HG03097 (cell line): ENCODE measurements around the gene FBLN2.

Experiments used
- ATAC-seq: cut with Tn5 transposase; IDR thresholded peaks from one replicate; pipeline ENCODE4 v1.9.1; 2021; ENCODE audit not compliant: unreplicated experiment, low FRiP score

The FBLN2 gene

GRCh38 chr3:13617097-13617738, 68.3 kb downstream of the FBLN2 start:
- ATAC-seq: no peak

- no peak for ATAC-seq
Measured at GRCh38 chr3:13617981-13618380, 69.1 kb downstream of the FBLN2 start.

DNA sequence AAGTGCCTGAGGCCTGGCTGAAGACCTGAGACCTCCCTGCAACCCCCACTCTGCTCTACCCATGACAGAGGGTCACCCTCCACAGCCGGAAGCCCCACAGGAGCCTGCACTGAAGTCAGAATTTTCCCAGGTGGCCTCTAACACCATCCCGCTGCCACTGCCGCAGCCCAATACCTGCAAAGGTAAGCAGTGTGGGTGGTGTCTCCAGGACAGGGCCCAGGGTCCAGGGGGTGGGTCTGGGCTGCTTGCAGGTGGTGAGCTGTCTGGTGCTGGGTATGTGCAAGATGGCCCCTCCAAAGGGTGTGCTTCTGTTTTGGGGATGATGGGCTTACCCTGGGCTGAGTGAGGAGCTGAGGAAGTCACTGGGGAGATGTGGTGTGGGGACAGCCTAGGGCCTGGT, 69.9 kb downstream of the FBLN2 start:
- ATAC-seq: no peak

- ATAC-seq: no peak
Measured at GRCh38 chr3:13619661-13620230, 70.8 kb downstream of the FBLN2 start.

- ATAC-seq: no peak
Measured at GRCh38 chr3:13620281-13620680, 71.4 kb downstream of the FBLN2 start.

GRCh38 chr3:13620776-13621365, 71.9 kb downstream of the FBLN2 start:
- ATAC-seq: no peak

DNA sequence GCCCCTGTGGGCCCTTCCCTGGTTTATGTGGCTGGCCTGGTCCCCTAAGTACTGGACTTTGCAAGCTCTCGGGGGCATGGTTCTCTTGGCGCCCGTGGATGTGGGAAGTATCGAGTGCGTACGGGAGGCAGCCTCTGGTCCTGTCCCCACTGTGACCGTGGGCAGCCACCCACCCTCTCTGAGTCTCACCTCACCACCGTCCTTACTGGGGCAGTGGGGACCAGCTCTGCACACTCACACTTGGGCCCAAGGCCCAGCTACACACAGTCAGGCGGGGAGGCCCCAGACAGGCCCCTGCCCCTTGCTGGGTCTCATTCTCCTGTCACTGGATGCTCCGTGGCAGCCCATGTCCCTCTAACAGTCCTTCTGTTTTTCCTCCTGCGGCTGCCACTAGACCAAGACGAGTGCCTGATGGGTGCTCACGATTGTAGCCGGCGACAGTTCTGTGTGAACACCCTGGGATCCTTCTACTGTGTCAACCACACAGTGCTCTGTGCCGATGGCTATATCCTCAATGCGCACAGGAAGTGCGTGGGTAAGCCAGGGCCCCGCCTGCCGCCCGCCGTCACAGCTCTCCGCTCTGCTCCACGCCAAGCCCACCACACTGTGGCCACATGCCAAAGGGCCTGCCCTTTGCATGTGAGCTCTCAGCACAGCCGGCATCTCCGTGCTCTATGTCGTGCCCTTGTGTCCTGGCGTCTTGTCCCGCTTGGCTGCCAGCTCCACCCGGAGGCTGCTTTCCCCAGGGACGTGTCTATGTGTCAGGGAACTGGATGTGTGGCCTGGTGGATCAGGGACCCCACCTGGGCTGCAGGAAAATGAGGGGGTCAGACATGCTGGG, 72.7 kb downstream of the FBLN2 start:
- no peak for ATAC-seq

DNA sequence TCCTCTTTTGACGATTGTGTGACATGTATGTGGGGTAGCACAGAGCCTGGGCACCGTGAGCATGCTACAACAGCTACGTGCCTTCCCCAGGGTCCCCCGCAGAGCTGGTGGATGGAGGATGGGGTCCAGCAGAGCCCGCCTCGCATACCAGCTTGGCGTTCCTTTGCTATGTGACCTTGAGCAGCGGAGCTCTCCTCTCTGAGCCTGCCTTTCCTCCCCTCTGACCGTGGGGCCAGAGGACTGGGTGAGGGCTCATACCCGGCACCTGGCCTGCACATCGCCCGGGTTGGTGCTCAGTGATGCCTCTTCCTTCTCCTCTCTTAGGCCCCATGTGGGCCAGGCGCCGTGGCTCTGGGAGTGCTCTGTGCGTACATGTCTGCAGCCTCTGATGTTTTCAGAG, 73.4 kb downstream of the FBLN2 start:
- ATAC-seq: no peak

- no peak for ATAC-seq
Measured at GRCh38 chr3:13623101-13623654, 74.3 kb downstream of the FBLN2 start.

DNA sequence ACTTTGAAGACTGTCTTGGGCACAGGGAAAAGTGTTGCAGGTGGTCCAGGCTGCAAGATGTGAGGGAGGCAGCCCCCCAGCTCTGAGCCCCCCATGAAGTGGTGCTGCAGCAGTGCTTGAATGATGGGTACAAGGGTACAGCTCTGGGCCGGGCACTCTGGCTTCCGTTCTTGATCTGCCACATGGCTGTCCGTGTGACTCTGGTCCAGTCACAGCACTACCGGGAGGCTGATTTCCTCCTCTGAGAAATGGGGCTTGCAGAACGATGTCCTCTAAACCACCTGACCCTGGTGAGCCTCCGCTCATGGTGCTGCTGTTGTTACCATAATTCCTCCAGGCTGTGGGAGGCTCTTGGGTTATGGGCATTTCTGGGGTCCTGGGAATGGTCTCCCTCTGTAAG, 75.1 kb downstream of the FBLN2 start:
- no peak for ATAC-seq

GRCh38 chr3:13624671-13625125, 75.8 kb downstream of the FBLN2 start:
- no peak for ATAC-seq

DNA sequence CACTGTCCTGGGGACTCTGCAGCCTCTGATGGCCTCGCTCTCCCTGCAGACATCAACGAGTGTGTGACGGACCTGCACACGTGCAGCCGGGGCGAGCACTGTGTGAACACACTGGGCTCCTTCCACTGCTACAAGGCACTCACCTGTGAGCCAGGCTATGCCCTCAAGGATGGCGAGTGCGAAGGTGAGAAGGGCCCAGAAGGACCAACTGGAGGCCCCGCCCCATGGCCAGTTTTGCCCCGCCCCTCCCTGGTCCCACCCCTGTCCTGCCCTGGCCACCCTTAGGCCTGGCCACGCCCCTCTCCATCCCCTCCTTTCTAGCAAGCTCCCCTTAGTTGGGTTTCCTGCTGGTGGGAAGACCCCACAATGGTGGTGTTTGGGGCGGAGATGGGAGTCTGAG, 77.5 kb downstream of the FBLN2 start:
- ATAC-seq: no peak

DNA sequence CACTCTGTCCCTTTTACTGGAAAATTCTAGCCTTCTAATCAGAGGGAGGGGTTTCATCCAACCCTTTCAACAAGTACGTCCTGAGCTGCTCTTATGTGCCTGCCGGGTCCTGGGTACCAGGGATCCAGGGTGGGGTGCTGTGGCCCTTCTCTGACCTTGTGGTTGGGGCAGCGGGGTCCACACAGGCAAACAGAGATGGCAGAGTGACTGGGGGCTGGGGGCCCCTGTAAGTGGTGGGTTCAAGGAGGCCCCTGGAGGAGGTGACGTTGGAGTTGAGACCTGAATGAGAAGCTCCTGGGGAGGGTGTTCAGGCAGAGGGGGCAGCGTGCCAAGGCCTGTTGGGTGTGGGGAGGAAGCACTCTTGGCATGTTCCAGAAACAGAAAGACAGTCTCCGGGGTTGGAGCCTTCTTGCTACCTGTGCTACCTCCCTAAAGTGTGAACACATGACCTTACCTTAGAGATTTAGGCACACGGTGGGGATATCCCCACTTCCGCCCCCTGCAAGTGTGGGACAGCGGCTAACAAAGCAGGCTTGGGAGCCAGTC, 78.1 kb downstream of the FBLN2 start:
- ATAC-seq: no peak

GRCh38 chr3:13627681-13628080, 78.8 kb downstream of the FBLN2 start:
- no peak for ATAC-seq

- no peak for ATAC-seq
Measured at GRCh38 chr3:13628432-13628831, 79.5 kb downstream of the FBLN2 start.

- ATAC-seq: no peak
Measured at GRCh38 chr3:13628841-13629551, 80.1 kb downstream of the FBLN2 start.

DNA sequence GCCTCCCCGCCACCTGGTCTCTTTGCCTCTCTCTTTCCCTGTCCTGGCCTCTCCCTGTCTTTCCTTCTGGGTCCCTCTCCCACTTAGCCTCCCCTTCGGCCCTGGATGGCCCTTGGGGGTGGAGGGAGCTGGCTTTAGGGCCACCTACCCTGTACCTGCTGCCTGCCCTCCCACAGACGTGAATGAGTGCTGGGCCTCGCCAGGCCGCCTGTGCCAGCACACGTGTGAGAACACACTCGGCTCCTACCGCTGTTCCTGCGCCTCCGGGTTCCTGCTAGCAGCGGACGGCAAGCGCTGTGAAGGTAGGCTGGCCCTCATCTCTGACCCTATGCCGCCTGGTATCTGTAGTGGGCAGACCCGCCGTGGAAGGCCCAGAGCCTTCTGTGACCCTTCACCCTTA, 80.7 kb downstream of the FBLN2 start:
- ATAC-seq: no peak

DNA sequence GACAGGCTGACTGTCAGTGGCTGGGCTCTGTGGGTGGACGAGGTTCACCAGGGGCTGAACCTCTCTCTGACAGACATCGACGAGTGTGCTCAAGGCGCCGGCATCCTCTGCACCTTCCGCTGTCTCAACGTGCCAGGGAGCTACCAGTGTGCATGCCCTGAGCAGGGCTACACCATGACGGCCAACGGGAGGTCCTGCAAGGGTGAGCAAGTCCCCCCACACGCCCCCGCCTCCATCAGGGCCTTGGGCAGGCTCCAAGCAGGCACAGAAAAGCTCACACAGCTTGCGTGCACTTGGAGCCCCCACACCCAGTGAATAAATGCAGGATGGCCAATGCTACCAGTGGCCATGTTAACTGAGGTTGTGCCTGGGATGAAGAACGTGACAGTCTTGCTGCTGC, 82.3 kb downstream of the FBLN2 start:
- no peak for ATAC-seq

- no peak for ATAC-seq
Measured at GRCh38 chr3:13633176-13633575, 84.3 kb downstream of the FBLN2 start.

DNA sequence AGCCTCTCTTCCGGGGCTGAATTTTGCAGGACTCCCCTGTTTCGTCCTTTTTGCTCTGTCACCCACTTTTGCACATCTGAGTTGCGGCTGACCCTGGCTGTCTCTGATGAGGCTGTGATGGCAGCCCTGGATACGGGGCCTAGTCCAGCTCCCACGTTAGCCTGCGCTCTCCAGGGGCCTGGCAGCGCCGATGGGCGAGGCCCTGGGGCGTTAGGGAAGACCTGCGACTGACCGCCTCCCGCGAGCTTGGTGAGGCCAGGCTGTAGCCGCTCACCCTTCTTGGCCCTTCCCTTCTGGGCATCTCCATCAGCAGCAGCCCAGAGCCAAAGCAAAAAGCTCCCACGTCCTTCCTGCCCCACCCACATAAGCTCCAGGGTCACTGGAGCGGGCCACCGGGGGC, 85.2 kb downstream of the FBLN2 start:
- no peak for ATAC-seq
